Epithelial cell of proximal tubule (primary cell): ENCODE measurements around the gene PSMD14. TPM values are rescaled to one million over a fixed set of nuclear protein-coding genes. Genes with fewer than 3 reads are reported as not detected.

Experiments
- DNase-seq: peaks from one replicate; pipeline ENCODE4 v3.0.0-alpha.2; 2011; ENCODE audit warnings: low read depth
- H3K4me3 ChIP-seq: 2 replicates; pipeline ENCODE4 v1.5.1; 2011; ENCODE audit warnings: low read depth, mild to moderate bottlenecking, low read length
- total RNA-seq: library from RNA; depleted of rRNA; stranded (reverse); fragments of >200 nt; gene quantifications from 2 replicates; pipeline ENCODE4 v1.2.3, GENCODE V29; 2015
- TF ChIP-seq, protein P1 (sequence below): conservative IDR thresholded peaks from 2 replicates; pipeline ENCODE4 v1.5.1; 2012; ENCODE audit warnings: low read depth, mild to moderate bottlenecking, low read length

Gene PSMD14
- total RNA-seq, 1 donor from 2014 or later: 123 TPM

DNA sequence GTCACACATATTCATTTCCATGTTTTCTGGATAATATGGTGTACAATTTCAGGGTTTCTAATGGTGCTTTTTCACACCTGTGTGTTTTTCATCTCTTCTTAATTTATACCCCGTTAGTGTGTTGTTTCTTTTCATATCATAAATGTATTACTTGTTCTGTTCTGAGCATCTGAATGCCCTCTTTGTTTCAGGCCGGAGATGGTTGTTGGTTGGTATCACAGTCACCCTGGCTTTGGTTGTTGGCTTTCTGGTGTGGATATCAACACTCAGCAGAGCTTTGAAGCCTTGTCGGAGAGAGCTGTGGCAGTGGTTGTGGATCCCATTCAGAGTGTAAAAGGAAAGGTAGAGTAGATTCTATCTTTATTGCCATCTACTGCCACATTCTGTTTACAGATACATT is 62.8 kb downstream of the PSMD14 start:
- no peak overlapping the region for H3K4me3 ChIP-seq
- DNase-seq: no peak
- TF ChIP-seq, protein P1, sequence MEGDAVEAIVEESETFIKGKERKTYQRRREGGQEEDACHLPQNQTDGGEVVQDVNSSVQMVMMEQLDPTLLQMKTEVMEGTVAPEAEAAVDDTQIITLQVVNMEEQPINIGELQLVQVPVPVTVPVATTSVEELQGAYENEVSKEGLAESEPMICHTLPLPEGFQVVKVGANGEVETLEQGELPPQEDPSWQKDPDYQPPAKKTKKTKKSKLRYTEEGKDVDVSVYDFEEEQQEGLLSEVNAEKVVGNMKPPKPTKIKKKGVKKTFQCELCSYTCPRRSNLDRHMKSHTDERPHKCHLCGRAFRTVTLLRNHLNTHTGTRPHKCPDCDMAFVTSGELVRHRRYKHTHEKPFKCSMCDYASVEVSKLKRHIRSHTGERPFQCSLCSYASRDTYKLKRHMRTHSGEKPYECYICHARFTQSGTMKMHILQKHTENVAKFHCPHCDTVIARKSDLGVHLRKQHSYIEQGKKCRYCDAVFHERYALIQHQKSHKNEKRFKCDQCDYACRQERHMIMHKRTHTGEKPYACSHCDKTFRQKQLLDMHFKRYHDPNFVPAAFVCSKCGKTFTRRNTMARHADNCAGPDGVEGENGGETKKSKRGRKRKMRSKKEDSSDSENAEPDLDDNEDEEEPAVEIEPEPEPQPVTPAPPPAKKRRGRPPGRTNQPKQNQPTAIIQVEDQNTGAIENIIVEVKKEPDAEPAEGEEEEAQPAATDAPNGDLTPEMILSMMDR: no peak

DNA sequence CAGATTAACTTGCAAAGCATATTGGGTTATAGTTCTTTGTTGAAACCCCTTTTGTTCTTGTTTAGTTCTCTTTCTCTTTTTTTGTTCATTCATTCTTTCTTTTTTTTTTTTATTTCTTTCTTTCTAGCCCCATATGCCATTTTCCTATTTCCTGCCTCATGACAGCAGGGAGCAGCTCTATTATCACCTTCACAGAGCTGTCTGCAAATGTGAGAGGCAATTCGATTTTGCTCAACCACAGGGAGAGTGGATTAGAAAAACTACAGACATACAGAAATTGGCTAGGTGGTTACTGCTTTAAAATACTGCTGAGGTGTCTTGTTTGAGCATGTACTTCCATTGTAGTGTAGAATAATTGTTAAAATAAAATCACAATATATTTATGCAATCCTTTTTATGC is 63.6 kb downstream of the PSMD14 start:
- TF ChIP-seq, protein P1: no peak
- no peak for DNase-seq
- H3K4me3 ChIP-seq: no peak overlapping the region

DNA sequence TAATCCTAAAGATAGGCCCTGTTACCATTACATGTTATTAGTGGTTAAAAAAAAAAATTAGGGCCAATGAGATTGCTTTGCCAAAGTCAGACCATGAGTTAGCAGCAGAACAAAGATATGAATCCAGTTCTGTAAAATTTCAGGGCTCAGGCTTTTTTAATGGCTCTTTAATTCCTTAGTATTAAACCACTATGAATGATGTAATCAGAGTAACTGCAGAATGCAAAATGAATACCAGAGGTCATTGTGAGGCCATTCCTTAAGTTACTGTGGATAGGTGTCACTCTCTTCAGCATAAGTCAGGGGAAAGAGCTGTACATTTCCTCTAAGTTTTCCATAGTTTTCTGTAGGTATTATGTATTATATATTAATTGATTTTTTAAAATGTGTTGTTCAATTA is 65.7 kb downstream of the PSMD14 start:
- H3K4me3 ChIP-seq: no peak overlapping the region
- TF ChIP-seq, protein P1: no peak
- no peak for DNase-seq

DNA sequence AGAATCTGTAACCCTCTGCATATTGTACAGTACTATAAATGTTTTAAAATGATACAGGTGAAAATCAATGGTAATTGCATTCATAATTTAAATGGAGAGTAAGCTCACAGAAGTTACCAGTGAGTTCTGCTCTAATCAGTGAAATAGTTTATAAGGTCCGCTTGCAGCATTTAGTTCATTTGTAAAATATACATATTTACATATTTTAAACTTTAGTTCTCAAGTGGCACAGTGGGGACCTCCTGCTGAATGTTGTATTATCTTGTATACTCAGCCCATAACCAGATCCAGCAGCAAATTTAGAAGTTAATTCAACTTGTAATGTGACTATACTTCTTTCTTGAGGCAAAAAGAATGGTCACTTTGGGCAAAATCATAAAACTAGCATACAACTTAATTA is 66.2 kb downstream of the PSMD14 start:
- no peak overlapping the region for H3K4me3 ChIP-seq
- DNase-seq: no peak
- TF ChIP-seq, protein P1: no peak

DNA sequence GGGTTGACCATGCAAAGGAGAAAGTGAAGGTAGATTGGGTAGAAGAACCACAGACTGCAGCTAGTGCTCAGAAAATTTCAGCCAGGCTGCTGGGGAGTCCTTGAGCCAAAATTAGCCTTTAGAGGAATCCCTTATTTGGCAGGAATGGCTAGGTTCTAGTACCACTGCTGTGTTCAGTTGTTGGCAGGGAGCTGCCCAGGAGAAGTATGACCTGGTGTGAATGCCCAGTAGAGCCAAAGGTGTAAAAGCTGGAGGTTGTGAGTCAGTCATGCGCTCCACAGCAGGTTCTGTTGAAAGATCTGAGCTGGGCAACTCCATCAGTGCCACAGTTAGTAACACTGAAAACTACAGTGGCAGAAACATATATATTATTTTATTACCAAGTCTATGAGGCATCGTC is 71.5 kb downstream of the PSMD14 start:
- TF ChIP-seq, protein P1: no peak
- DNase-seq: no peak
- H3K4me3 ChIP-seq: no peak overlapping the region

DNA sequence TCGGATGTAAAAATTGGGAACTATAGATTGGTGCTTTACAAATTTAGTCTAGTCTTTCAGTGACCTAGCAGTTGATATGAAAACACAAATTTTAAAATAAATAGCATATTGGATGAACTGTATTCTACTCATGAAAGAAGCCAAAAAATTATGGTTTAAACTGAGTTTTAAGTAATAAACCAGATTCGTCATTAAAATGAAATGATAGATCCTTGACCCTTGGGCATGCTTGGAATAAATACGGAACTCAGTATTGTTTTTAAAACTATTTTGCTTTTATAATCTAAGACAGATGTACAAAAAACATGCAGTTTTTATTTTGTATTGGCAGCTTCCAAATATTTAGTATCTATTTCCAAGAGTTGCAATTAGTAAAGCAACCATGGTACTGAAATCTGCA is 73.3 kb downstream of the PSMD14 start:
- TF ChIP-seq, protein P1: no peak
- no peak for DNase-seq
- no peak overlapping the region for H3K4me3 ChIP-seq

DNA sequence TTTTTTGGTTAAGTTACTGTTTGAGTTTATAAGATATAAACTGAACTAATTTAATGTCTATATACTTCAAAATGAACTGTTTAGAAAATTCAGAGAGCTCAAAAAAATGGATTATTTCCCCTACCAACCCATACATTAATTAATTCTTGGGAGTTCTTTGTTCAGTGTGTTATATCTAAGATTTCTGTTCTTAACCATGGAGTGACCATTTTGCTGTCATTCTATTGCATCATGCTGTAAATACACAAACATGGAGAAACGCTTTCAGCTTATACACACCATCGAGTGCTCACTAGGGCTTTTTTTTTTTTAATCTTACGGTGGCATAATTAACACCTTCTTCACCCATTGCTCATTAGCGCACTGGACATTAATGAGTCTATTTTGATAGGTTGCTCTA is 74.5 kb downstream of the PSMD14 start:
- TF ChIP-seq, protein P1: no peak
- no peak overlapping the region for H3K4me3 ChIP-seq
- DNase-seq: no peak
